Stimulated activated CD8-positive, alpha-beta memory T cell treated with anti-CD3 and anti-CD28 coated beads, Interleukin-15, amount 100 ng/mL, for 24 hours (primary cell): ENCODE measurements around the gene KCTD2.
"Not testable (repeated sequence)": the region's sequence is repeated elsewhere in the genome, so short reads cannot be mapped to it uniquely, and the experiment has no call there.

Experiments
- DNase-seq: peaks from one replicate; pipeline ENCODE4 v3.0.0-alpha.2; 2020; ENCODE audit warnings: low read depth

Gene KCTD2, protein sequence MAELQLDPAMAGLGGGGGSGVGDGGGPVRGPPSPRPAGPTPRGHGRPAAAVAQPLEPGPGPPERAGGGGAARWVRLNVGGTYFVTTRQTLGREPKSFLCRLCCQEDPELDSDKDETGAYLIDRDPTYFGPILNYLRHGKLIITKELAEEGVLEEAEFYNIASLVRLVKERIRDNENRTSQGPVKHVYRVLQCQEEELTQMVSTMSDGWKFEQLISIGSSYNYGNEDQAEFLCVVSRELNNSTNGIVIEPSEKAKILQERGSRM

DNA sequence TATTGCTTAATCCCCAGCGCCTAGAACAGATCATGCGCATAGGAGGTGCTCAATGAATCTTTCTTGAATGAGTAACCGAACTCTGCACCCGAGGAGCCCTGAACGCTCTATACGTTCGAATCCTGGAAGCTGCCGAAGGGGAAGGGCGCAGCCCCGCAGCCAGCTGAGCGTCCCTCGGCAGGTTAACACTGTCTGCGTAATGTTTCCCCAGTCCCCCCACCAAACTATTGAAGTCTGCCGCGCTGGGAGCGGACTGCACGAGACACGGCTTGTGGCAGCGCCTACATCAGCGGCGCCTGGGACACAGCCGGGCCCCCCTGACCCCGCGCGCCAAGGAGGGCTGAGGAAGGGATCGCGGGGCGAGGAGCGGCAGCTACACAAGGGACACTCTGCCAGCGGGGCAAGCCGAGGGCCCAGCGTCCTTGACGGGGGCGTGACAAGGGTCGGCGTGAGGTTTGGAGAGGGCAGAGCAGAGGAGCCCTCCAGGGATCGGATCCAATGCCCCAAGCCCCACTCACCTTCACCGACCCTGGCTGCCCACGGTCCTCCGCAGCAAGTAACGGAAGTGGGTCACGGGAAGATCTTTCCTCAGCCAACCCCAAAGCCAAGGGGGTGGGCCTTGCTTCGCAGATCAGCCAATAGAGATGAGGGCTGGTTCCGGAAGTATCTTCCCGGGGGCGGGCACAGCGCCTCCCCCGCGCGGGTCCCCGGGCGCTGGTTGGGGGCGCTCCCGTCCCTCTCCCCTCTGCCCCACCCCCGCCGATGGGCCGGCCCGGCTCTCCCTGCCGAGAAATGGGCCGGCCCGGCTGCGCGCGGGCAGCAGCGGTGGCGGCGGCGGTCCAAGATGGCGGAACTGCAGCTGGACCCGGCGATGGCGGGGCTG, at the start of gene KCTD2, which contains the start of gene ATP5PD:
TSS of gene KCTD2 (plus strand) at position 819 of the 883 bp plus-strand sequence. CDS start at position 845, 26 bp downstream.
TSS of gene ATP5PD (minus strand) at position 563 of the 883 bp plus-strand sequence. CDS start 4,319 bp downstream, outside the sequence.
- peak; percentile 81 for DNase-seq

DNA sequence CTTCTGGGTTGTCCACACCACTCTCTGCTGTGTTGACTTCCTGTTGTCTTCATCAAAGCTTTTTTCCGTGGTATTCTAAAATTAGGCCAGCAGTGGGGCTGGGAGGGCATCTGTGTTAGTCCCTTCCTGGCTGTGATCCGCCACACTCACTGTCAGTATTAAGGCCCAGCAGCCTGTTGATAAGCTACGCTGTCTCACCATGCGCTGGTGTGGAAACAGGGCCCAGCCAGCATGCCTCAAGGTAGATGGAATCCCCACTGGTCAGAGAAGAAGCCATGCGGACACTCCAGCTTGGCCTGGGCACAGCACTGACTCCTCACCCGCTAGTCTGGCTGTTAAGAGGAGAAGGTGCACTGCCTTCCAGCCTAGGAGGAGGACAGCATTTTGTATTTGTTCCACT, 48.2 kb upstream of the KCTD2 start:
- DNase-seq, result no peak

DNA sequence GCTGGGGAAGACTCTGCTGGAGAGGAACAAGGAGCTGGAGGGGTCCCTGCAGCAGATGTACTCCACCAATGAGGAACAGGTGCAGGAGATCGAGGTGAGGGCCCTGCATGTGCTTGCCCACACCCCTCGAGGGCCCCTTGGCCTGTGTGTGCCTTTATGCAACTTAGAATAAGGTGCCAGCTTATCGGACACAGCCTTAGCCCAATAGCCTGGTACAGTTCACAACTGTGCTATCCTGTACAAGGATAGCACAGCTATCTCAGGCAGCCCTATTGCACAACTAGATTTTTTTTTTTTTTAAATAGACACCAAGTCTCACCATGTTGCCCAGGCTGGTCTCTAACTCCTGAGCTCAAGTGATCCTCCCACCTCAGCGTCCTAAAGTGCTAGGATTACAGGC, 47.5 kb upstream of the KCTD2 start:
- no peak for DNase-seq

DNA sequence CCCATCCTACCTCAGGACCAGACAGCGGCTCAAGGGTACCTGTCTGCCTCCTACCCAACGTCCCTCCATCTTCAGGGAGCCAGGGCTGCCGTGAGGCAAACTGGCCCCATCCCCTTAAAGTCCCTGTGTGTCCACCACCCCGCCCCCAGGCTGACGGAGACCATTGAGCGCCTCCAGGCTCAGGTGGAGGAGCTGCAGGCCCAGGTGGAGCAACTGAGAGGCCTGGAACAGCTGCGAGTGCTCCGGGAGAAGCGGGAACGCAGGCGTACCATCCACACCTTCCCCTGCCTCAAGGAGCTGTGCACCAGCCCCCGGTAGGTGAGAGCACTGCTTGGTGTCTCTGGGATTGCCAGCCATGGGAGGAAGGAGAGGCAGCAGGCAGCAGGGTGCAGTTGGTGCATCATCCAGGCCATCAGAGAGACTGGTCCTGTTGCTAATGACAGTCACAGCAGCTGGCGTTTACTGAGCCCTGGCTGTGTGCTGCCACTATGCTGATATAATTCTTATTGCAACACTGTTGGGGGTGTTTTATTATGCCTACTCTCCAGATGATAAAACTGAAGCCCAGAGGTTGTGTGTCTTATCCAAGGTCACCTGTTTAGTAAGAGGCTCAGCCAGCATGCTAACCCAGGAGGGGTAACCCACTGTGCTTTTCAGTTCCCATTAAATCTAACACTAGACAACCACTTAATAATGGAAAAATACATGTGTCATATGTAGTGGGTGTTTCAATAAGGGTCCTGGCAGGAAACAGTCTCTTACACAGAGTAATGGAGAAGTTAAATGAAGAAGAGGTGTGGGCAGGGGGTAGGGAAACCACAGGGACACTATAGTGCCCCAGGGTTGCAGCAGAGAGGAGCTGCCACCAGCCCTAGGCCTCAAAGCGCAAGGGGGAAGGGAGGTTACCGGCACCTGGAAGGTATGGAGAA, 44.8 kb upstream of the KCTD2 start:
- DNase-seq, result no peak

DNA sequence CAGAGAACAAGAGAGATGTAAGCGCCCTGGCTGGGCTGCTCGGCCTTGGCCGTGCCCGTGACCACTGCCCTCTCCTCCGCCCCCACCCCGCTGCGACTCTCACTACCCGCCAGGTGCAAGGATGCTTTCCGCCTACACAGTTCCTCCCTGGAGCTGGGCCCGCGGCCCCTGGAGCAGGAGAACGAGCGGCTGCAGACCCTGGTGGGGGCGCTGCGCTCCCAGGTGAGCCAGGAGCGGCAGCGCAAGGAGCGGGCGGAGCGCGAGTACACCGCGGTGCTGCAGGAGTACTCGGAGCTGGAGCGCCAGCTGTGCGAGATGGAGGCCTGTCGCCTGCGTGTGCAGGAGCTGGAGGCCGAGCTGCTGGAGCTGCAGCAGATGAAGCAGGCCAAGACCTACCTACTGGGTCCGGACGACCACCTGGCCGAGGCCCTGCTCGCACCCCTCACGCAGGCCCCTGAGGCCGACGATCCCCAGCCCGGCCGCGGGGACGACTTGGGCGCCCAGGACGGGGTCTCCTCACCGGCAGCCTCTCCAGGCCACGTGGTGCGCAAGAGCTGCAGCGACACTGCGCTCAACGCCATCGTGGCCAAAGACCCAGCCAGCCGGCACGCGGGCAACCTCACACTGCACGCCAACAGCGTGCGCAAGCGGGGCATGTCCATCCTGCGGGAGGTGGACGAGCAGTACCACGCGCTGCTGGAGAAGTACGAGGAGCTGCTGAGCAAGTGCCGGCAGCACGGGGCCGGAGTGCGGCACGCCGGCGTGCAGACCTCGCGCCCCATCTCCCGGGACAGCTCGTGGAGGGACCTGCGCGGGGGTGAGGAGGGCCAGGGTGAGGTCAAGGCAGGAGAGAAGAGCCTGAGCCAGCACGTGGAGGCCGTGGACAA, 43.7 kb upstream of the KCTD2 start:
- no peak for DNase-seq

DNA sequence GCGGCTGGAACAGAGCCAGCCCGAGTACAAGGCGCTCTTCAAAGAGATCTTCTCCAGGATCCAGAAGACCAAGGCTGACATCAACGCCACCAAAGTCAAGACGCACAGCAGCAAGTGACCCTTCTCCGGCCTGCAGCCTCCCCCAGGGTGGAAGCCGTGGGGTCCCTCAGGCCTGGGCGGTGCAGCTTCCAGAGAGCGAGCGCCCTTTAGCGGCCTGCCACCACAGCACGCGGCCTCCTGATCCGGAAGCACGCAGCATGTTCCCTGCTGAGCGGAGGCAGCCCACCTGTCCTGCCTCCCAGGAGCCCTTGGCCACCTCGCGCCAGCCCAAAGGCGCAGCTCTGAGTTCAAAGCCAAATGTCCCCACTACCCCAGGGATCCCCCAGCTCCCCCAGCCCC, 43.1 kb upstream of the KCTD2 start:
- no peak for DNase-seq

DNA sequence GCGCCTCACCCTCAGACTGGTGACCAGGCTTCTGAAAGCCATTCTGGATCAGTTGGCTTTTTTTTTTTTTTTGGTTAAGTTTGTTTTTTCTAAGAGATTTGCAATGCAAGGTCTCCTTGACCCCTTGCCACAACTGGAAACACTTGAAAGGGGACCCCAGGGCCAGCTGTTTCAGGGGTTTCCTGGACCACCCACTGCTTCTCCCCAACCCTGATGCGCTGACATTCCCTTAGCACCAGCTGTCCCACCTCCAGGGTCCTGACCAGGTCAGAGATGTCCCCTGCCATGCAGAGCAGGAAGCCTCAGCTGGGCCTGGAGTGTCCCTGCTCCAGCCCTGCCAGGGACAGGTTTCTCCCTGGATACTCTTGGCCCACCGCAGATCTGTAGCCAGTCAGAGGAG, 42.7 kb upstream of the KCTD2 start:
- DNase-seq, result no peak

DNA sequence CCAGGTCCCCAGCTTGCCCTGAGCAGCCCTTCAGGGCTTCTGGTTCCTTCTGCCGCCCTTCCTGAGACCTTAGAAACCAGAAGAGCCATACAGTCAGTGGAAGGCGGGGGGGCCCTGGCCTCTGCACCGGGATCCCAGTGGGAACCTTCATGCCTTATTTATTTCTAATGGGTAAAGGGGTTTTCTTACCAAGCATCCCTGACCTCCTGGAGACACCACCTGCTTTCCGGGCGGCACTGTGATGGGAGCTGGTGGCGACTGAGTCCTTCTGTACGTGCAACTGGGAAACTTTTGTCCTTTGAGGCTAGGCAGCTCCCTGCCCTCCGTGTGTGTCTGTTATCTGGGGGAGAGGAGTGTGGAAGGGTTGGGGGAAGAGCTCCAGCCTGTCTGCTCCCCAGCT, 41.7 kb upstream of the KCTD2 start:
- DNase-seq, result no peak

DNA sequence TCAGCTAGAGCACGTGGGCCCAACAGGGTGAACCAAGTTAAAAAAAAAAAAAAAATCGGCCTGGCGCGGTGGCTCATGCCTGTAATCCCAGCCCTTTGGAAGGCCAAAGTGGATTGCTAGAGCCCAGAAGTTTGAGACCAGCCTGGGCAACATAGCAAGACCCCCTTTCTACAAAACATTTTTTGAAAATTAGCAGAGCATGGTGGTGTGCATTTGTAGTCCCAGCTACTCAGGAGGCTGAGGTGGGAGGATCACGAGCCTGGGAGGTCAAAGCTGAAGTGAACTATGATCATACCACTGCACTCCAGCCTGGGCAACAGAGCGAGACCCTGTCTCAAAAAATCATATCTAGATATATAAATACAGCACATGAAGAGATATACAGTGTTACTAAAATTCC, 40.9 kb upstream of the KCTD2 start:
- DNase-seq, result not testable (repeated sequence)

DNA sequence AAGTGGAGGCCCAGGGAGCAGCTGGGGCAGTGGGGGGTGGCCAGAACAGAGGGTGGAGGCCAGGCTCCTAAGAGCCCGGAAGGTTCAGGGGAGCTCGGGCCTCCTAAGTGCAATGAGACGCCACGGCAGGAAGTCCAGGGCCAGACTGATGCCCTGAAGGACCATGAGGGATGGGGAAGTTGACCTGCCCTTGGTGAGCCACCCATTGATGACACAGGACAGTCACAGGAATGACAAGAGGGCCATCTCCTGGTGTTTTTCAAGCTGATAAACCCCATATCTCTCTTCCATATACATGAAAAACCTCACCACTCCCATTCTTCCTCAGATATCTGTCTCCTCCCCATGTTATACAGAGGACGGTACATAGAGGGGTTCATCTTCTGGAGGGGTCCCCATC, 40.4 kb upstream of the KCTD2 start:
- DNase-seq, result no peak

DNA sequence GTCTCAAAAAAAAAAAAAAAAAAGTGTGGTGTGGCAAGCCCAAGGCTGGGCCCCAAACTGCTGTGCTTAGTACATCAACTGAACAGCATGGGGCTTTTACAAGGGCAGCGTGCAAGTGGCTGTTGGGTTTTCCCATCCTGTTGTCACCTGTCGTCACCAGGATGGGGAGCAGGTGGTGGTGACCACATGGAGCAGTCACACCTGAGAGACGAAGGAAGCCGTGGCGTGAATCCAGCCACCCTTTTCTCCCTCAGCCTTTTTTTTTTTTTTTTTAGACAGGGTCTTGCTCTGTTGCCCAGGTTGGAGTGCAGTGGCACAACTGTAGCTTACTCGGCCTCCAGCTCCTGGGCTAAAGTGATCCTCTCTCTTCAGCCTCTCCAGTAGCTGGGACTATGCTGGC, 38.7 kb upstream of the KCTD2 start:
- no peak for DNase-seq

DNA sequence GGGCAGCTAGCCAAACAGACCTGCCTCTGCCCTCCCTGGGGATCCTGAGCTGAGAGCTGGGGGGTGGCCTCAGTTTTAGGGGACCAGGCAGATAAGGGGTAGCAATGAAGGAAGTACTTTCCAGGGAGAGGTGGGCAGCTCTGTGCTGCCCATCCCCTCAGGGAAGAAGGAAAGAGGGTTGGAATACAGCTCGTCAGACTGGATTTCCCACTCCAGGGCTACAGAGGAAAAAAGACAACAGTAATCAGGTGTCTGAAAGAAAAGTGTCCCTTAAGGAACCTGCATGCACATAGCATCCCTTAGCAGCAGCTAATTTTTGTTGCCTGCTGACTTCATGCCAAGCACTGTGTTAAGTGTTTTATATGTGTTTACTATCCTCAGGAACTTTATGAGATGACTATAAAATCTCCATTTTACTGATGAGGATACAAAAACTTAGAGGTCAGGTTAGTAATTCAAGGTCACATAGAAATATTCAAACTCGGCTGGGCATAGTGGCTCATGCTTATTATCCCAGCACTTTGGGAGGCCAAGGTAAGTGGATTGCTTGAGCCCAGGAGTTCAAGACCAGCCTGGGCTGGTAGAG, 37.8 kb upstream of the KCTD2 start:
- no peak for DNase-seq

DNA sequence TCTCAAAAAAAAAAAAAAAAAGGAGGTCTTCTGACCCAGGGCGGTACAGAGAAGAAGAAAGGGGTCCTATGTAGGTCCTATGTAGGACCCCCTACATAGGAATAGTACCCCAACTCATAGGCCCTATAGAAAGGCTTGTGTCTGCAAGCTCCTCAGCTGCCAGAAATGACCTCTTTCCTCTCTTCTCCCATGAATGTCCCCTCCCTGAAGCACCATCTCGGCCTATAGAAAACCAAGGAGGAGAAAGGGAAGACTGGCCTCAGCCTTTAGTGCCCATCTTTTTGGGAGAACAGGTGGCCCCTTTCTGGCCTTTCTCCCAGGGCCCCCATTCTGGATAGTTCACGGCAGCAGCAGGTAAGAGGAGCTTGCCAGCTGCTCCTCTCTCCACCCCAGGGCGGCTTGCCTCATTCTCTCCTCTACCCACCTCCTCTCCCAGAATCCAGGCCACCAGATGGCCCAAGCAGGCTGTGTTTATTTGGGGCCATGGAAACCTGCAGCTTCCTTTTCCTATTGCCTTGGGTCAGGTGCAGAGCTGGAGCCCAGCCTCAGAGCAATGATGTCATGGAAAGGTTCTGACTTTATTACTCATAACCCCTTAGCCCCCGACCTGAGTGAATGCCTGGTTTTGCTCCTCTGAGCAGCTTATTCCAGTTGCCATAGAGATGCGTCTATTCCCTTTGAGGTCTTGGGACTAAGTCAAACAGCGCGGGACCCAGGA, 36.2 kb upstream of the KCTD2 start:
- DNase-seq, result no peak

DNA sequence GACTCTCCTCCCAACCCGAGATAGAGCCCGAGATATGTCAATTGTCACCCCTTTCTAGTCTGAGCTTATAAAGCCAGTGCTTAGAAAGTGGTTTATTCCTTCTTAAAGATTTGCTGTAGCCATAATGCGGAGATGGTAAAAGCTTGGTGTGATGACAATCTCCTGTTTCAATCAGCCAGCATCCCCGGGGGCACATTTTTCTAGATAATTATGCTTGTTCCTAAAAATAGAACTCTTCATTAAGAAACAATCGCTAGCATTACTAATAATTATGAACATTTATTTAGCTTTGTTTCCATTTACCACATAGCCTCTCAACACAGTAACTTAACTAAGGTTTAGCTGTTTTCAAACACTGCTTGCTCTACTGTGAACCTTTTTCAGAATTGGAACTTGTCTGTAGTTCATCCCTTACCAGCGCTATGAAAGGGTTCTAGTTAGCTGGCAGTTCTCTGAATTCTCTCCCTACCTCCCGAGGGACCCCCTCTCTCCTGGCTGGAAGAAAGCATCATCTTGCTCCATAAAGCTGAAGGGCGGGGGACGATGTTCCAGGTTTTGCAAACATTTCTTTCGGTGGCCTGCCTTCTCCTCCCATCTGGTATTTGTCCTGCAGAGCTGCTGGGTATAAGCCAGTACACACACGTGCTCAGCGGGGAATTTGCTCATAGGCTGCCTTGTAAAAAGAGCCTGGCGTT, 35.5 kb upstream of the KCTD2 start:
- DNase-seq, result no peak

DNA sequence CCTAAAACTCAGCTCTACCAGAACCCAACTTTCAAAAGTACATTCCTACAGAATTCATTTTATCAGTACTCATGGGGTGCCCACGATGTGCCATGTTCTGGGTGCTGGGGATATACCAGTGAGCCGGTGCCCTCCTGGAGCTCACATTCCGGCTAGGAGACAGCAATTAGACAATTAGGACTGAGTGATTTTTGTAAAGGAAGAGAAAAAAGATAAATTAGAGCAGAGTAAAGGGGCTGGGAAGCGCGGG, 35.0 kb upstream of the KCTD2 start:
- DNase-seq, result no peak

DNA sequence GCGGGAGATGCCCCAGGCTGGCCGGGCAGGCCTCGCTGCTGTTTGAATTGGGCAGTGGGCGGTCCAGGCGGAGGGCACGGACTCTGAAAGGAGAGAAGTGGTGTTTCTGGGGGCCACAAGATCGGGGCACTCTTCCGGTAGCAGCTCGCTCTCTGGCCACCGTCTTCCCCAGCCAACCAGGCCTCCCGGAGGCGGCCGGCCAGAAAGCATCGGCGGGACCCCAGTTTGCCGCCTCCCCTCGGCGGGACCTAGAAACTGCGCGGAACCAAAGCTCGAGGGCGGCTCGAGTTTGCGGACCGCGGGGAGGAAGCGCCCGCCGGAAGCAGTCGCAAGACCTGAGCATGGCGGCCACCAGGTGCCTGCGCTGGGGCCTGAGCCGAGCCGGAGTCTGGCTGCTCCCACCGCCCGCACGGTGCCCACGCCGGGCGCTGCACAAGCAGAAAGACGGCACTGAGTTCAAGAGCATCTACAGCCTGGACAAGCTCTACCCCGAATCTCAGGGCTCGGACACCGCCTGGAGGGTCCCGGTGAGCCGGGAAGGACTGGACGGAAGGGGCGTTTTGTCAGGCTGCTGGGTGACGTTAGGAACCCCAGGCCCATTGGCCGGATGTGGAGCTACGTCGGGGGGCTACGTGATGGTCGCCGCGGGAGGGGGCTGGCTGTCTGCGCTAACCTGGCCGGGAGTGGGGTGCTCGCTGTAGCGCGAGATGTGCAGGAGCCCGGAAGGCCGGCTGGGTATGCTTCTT, 34.5 kb upstream of the KCTD2 start, which contains the start of gene MRPL58:
TSS of gene MRPL58 (plus strand) at position 325 of the 746 bp plus-strand sequence. CDS start at position 342, 17 bp downstream.
- DNase-seq, result peak; percentile 56

DNA sequence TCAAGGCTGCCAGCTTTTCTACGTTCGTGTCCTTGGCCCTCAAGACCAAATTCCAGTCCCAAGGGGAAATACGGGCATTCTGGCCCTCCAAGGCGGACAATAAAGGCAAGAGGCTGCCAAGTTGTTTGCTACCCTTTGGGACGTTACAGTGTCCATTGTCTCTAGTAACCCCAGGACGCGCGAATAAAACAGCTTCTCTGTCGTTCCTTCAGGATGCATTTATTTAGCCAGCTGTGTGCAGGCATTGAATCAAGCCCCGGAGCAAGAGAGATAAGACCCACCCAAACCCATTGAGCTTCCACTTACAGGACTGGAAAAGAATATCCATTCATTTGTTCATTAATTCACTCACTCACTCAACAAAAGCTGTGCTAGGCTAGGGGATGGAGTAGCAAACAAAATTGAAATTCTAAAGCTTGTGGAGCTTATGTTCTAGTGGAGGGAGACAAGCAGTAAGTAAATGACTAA, 33.9 kb upstream of the KCTD2 start:
- no peak for DNase-seq

DNA sequence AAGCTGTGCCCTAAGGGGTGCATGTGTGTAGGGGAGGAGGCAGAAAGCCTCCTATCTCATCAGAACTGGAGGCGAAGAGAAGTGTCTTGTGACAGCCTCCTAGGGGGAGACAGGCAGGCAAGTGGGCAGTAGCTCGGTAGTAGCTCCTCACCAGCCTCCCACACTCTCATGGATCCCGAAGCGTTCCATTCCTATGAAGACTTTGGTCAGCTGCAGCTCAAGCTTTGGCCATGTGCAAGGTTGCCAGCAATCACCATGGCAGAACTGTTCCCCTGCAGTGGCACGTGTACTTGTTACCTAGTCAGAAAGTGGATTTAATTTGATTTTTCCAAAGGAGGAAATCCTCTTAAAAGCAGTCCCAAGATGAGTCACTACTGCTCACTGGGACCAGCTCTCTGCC, 27.9 kb upstream of the KCTD2 start:
- DNase-seq, result no peak

DNA sequence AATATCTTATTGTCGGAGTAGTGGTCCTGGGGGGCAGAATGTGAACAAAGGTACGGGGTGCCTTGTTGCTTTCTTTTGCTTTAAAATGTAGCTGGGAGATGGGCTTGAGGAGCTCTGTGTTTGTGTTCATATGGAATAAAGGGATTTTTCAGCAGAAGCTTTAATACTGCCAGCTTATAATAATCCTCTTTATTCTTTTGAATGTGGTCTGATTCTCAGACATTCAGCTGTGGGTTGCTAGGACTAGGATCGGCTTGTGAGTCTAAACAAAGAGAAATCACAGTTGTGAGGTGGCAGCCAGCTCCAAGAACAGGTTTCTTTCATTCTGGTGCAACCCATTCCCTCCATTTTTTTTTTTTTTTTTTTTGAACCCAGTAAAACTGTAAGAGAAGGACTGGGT, 27.3 kb upstream of the KCTD2 start:
- no peak for DNase-seq
